Tibial nerve (tissue), 3 donors: ENCODE measurements around the gene FHDC1.

ENCODE experiments used
- CTCF ChIP-seq, 5 experiments: fragments of 200-600 bp in 3 of 5; fragments of 450-650 bp in 2 of 5; sonication (generic) in 3 of 5; IDR thresholded peaks; one replicate each; pipeline ENCODE4 v1.5.1; 2016 to 2019; ENCODE audit warnings: antibody characterized with exemption in 5 of 5, mild to moderate bottlenecking in 3 of 5, moderate library complexity in 2 of 5
- POLR2A ChIP-seq, 2 donors: fragments of 450-650 bp; IDR thresholded peaks; one replicate each; pipeline ENCODE4 v1.6.1; 2017; ENCODE audit warnings: antibody characterized with exemption in 2 of 2, mild to moderate bottlenecking in 2 of 2, moderate library complexity in 2 of 2

GRCh38 chr4:153023692-153024394 is 87.7 kb downstream of the FHDC1 start:
- TF ChIP-seq CTCF (IDR thresholded peaks at IDR 0.05) (no peak), POLR2A (IDR thresholded peaks at IDR 0.05) (no peak)
